GM18526 (cell line): ENCODE results near the gene RTKN.
A peak's percentile ranks its signal among the peaks of the same experiment; 100 is the strongest.

Experiments
- POLR2A ChIP-seq: IDR thresholded peaks from 3 replicates; pipeline ENCODE4 v1.6.1; 2011; ENCODE audit not compliant: insufficient read length; ENCODE audit errors: extremely low read depth

RTKN gene

DNA sequence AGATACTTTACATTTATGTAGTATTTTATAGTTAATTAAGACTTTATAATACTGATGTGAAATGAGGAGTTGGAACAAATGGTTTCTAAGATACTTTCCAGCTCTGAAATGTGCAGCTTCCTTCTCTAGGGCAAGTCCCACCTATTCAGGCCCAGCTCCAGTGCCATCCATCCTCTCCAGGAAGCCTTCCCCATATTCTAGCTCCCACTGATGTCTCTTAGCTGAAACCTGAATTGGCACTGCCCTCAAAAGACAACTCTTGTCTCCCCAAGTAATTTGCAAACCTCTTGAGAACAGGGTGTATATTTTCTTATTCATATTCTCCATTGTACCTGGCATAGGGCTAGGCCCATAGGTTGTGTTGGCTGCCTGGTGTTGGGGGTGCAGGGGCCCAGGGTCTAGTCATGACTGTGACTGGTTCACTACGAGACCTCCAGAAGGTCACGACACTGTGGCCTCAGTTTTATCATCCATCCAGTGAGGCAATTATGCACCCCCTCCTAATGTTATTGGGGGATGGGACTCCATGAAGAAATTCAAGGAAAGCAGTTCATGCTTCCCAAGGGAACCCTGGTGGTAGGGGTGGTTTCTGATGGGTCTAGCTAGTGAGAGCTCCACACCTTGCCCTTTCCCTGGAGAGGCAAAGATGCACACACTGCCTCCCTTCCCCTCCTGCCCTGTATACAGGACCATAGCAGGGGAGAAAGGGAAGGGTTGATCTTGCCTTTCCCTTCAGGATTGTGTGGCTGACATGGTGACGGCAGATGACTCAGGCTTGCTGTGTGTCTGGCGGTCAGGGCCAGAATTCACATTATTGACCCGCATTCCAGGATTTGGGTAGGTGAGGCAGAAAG lies 17.4 kb downstream of the RTKN start:
- TF ChIP-seq POLR2A: no peak

GRCh38 chr2:74423231-74424095 lies 18.3 kb downstream of the RTKN start:
- no peak for TF ChIP-seq POLR2A

- TF ChIP-seq POLR2A: peak; percentile 92
These were observed 20.4 kb downstream of the RTKN start, which contains the start of the genes C2orf81 and WDR54 for GRCh38 chr2:74421221-74421870. Gene C2orf81, minus strand, starts transcription at chr2:74421619. Its CDS starts 59 bp downstream, at chr2:74421560. Gene WDR54, plus strand, starts transcription at chr2:74421730. Its CDS starts 424 bp downstream, at chr2:74422154.

DNA sequence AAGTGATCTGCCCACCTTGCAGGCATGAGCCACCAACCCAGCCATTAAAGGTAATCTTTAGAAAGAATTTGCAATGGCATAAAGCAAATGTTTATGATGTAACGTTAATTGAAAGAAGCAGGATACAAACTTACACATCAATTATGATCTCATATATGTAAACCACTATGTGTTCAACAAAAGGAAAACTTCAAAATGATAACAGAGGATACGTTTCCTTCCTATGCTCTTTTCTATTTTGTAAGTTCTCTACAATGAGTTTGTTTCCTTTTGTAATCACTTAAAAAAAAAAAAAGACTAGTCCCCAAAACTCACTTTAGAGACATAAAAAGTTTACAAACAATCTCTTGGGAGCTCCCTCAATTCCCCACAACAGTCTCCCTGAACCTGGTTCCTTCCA lies 21.7 kb downstream of the RTKN start:
- TF ChIP-seq POLR2A: no peak

DNA sequence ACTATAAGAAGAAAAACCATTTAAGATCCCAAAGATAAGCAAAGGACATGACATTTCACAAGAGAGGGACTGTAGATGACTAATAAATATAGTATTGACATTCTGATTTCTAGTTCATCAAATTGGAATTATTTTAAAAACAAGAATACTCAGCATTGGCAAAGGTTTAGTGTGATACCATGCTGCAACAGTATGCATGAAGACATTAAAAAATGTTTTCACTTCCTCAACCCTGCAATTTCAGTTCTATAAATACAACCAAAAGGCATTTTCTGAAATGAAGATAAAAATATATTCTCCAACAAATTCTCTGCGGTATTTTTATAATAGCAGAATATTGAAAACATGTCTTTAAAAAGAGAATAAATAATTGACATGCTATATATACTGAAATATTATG lies 22.4 kb downstream of the RTKN start:
- TF ChIP-seq POLR2A: no peak

- TF ChIP-seq POLR2A: no peak
These were observed 23.4 kb downstream of the RTKN start for GRCh38 chr2:74418312-74418711.

GRCh38 chr2:74417763-74418162 lies 24.0 kb downstream of the RTKN start:
- no peak for TF ChIP-seq POLR2A

GRCh38 chr2:74417197-74417596 lies 24.5 kb downstream of the RTKN start:
- no peak for TF ChIP-seq POLR2A

- TF ChIP-seq POLR2A: no peak
These were observed 25.0 kb downstream of the RTKN start for GRCh38 chr2:74416778-74417177.

- TF ChIP-seq POLR2A: no peak
These were observed 25.9 kb downstream of the RTKN start for GRCh38 chr2:74415762-74416395.

GRCh38 chr2:74414881-74415761 lies 26.6 kb downstream of the RTKN start:
- no peak for TF ChIP-seq POLR2A

DNA sequence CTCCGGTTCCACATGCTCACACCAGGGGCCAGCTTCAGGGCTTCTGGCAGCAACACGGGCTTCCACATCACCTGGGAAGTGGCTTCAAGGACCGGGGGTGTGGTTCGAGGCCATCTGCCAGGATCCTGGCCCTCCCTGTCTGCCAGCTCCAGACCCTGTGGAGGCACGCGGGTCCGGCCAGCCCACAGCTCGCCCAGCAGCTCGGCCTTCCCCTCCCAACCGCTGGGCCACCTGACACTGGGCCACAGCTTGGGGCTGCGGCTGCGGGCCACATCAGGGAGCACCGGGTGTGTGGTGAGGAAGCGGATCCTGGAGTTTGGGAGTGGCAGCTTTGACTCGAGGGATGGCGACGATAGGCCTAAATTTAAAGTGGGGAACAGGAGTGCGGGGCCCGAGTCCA lies 27.3 kb downstream of the RTKN start:
- TF ChIP-seq POLR2A: no peak

GRCh38 chr2:74413001-74413698 lies 28.6 kb downstream of the RTKN start:
- no peak for TF ChIP-seq POLR2A

- no peak for TF ChIP-seq POLR2A
These were observed 34.1 kb downstream of the RTKN start for GRCh38 chr2:74407682-74408081.

- TF ChIP-seq POLR2A: no peak
These were observed 35.7 kb downstream of the RTKN start for GRCh38 chr2:74406035-74406434.
